BJ (cell line): ENCODE results near the gene CUL5. TPM values are rescaled to one million over a fixed set of nuclear protein-coding genes. Genes with fewer than 3 reads are reported as not detected.

Source experiments
- CTCF ChIA-PET: fragments of 350-600 bp; formaldehyde crosslinking; extraction: SDS; loops from one replicate; lab custom pipeline; 2021; ENCODE audit warnings: antibody characterized with exemption, inconsistent platforms; lab: Yijun Ruan, JAX
- POLR2A ChIA-PET: fragments of 300-600 bp; sonication (Branson Sonifier 250); formaldehyde crosslinking; extraction: SDS; loops from one replicate; lab custom pipeline; 2021; ENCODE audit warnings: antibody characterized with exemption; lab: Charles Lee
- DNase-seq: peaks from one replicate; pipeline ENCODE4 v3.0.0-alpha.2; 2011; ENCODE audit warnings: low read depth
- H3K27me3 ChIP-seq: 2 replicates; pipeline ENCODE4 v1.6.0; 2011; ENCODE audit warnings: low read length; ENCODE audit not compliant: control insufficient read depth, insufficient read depth
- H3K36me3 ChIP-seq: 2 replicates; pipeline ENCODE4 v1.5.1; 2011; ENCODE audit warnings: low read length; ENCODE audit not compliant: control insufficient read depth, insufficient read depth
- H3K4me3 ChIP-seq: 2 replicates; pipeline ENCODE4 v1.5.1; 2011; ENCODE audit warnings: low read depth, mild to moderate bottlenecking, control low read depth, low read length
- CTCF ChIP-seq: IDR thresholded peaks from 2 replicates; pipeline ENCODE4 v1.5.1; 2011; ENCODE audit warnings: low read depth, mild to moderate bottlenecking, control low read depth, inconsistent platforms, low read length, moderate library complexity; ENCODE audit not compliant: insufficient read depth
- polyA plus RNA-seq: library from polyadenylated mRNA; depleted of rRNA; stranded (reverse); fragments of >200 nt; gene quantifications from 2 replicates; pipeline ENCODE4 v1.2.3, GENCODE V29; 2011

Gene CUL5
- polyA plus RNA-seq, 1 experiment = 16.8 TPM

- H3K27me3 ChIP-seq = no peaks in the 10 kb centered on the region; the same call in 1 of the 2 replicates
- no peak overlapping the region for H3K4me3 ChIP-seq
- no peak for TF ChIP-seq CTCF
- ChIA-PET POLR2A (no interaction called here), CTCF (no interaction called here)
- H3K36me3 ChIP-seq = no peaks in the 10 kb centered on the region
- DNase-seq = no peak
Measured at GRCh38 chr11:107998761-107999160, 9.9 kb upstream of the CUL5 start.

GRCh38 chr11:107999759-108000455, 8.8 kb upstream of the CUL5 start:
- Histone ChIP-seq H3K4me3 (no peak overlapping the region), H3K27me3 (no peaks in the 10 kb centered on the region; the same call in 1 of the 2 replicates), H3K36me3 (no peaks in the 10 kb centered on the region)
- TF ChIP-seq CTCF = peak; percentile 43
- ChIA-PET POLR2A (no interaction called here), CTCF (interaction anchor here (0.5 to 1.7 kb wide), 5 partner anchors 9 to 859 kb away, joined by 3 to 9 read pairs (median 3); partner anchors contain the start of gene CUL5)
- DNase-seq = no peak

- no peak for TF ChIP-seq CTCF
- ChIA-PET POLR2A (interaction anchor here (0.7 kb wide), 1 partner anchor 114 kb away, joined by 3 read pairs; no protein-coding TSS in a partner anchor), CTCF (no interaction called here)
- Histone ChIP-seq H3K27me3 (no peaks in the 10 kb centered on the region; the same call in 1 of the 2 replicates), H3K36me3 (no peaks in the 10 kb centered on the region), H3K4me3 (no peak overlapping the region)
- DNase-seq = no peak
Measured at GRCh38 chr11:108002476-108002875, 6.2 kb upstream of the CUL5 start.

- DNase-seq = no peak
- CTCF ChIA-PET = interaction anchor here (1.0 kb wide), 1 partner anchor 9 kb away, joined by 3 read pairs; no protein-coding TSS in a partner anchor
- POLR2A ChIA-PET = no interaction called here
- no peaks in the 10 kb centered on the region for H3K36me3 ChIP-seq
- no peaks in the 10 kb centered on the region; the same call in 1 of the 2 replicates for H3K27me3 ChIP-seq
- no peak for TF ChIP-seq CTCF
- no peak overlapping the region for H3K4me3 ChIP-seq
Measured at GRCh38 chr11:108003623-108004022, 5.1 kb upstream of the CUL5 start.

GRCh38 chr11:108007819-108008218, 879 bp upstream of the CUL5 start:
- POLR2A ChIA-PET = no interaction called here

More at GRCh38 chr11:108007819-108008218, 879 bp upstream of the CUL5 start:
- CTCF ChIA-PET = interaction anchor here (0.9 to 2.3 kb wide), 4 partner anchors 14 to 648 kb away, joined by 3 to 8 read pairs (median 5); no protein-coding TSS in a partner anchor
- H3K36me3 ChIP-seq = no peaks in the 10 kb centered on the region
- H3K27me3 ChIP-seq = no peaks in the 10 kb centered on the region
- H3K4me3 ChIP-seq = no peak overlapping the region
- no peak for DNase-seq
- no peak for TF ChIP-seq CTCF
